OCI-M2 (cell line): Measurements from ENCODE around the gene VPS11.

Experiments used
- DNase-seq: peaks from one replicate; lab custom pipeline; 2025; ENCODE audit not compliant: unreplicated experiment; lab: John Stamatoyannopoulos, UW

VPS11 gene

DNA sequence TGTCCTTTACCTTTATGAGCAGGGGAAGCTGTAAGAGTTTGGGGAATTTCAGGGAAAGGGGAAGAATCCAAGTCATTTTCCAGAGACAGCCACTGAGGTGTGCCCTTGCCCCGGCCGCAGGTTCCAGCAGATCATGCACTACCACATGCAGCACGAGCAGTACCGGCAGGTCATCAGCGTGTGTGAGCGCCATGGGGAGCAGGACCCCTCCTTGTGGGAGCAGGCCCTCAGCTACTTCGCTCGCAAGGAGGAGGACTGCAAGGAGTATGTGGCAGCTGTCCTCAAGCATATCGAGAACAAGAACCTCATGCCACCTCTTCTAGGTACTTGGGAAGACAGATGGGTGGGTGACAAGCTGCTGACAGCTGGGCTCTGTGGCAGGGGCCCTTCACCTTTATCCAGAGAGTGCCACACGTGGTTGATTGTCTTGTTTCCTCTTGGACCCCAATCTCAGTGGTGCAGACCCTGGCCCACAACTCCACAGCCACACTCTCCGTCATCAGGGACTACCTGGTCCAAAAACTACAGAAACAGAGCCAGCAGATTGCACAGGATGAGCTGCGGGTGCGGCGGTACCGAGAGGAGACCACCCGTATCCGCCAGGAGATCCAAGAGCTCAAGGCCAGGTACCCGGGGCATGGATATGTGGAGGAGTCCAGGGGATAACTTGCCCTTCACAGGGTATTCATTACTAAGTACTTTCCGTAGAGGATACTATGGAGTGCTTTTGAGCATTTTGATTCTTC, 11.2 kb downstream of the VPS11 start:
- no peak for DNase-seq

DNA sequence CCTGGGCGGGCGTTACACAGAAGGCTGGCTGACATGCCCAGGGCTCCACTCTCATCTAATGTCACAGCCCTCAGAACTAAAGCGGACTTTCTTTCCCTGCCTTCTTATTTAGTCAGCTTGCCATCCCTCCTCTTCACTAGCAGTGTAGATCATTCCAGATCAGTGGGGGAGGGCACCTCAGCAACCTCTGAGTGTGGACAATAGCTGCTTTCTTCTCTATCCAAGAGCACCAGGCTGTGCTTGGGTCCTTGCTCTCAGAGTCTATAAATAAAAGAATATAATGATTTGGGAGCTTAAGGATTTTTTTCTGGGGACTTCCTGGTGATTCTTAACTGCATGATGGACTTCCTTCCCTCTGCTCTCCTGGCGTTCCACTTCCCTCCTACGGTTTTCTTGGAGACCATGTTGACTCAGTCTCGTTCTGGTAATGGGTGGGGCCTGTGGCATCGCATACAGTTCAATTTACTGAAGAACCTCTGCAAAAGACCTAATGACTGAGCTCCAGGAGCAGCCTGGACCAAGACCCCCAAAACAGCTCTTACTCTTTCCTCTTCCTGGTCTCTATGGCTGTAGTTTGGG, 14.2 kb downstream of the VPS11 start:
- no peak for DNase-seq

DNA sequence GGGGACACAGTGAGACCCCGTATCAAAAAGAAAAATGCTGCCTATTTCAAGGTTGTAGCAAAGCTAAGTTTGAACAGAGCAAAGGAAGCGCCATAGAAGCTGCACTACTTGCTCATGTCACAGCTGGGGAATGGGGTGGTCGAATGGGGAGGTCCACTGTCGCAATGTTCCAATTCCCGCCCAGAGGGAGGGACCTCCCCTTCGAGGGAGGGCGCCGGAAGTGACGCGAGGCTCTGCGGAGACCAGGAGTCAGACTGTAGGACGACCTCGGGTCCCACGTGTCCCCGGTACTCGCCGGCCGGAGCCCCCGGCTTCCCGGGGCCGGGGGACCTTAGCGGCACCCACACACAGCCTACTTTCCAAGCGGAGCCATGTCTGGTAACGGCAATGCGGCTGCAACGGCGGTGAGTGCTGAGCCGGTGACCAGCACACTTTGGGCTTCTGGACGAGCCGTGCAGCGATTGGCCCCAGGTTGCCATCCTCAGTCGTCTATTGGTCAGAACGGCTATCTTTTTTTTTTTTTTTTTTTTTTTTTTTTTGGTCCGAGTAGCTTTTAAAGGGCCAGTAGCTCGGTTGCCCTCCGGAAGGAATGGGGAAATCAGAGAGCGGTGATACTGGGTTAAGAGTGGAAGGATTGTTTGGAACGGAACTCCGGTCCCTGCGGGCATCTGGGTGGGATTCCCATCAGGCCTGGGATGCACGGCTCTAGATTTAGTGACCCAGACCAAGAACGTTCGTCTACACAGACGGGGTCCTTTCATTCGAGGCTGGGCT, 17.2 kb downstream of the VPS11 start, which contains the start of gene HMBS:
Gene HMBS, plus strand, starts transcription at position 219 of the 774 bp plus-strand sequence. Its CDS starts 153 bp downstream, at position 372.
- peak; percentile 93 for DNase-seq

DNA sequence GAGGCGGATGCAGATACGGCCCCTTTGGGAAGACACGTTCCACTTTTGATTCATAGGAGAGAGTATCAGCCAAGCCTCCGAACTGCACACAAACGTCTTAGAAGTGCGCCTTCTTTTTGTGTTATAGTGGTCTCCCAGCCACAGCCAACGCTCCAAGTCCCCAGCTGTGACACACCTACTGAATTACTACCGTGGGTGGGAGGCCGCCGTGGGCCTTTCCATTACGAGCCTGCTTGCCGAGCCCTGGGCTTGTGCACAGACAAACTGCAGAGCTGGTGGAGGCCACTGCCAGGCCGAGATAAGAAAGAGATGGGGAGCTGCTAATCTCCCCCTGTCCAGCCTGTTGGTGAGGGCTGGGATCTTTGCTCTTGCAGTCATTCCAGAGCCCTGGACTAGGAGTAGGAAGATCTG, 17.8 kb downstream of the VPS11 start:
- DNase-seq, result no peak

DNA sequence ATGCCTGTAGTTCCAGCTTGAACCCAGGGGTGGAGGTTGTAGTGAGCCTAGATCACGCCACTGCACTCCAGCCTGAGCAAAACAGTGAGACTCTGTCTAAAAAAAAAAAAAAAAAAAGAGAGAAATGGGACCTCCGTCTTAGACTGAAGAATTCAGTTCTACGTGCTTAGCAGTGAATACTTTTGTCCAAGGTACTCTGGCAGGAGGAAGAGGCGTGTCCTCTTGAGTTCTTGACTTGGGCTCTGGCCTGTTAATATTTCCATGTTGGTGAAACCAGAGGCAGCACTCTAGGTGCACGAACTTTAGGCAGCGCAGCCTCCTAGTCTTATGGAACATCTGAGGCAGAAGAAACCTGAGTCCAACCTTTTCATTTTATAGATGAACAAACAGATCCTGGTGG, 19.5 kb downstream of the VPS11 start:
- DNase-seq, result no peak

DNA sequence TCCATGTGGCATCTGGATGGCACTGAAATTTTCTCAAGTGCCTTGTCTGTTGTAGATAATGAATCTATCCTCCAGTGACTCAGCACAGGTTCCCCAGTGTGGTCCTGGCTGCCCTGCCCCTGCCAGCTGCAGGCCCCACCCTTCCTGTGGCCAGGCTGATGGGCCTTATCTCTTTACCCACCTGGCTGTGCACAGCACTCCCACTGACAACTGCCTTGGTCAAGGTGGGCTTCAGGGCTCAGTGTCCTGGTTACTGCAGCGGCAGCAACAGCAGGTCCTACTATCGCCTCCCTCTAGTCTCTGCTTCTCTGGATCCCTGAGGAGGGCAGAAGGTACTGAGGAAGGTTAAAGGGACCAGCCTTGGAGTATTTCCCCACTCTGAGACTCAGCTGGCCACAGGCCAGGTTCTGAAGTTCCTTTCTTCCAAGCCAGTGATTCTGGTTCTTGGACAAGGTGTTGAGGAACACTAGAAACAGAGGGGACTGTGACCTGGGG, 20.2 kb downstream of the VPS11 start:
- DNase-seq, result no peak

DNA sequence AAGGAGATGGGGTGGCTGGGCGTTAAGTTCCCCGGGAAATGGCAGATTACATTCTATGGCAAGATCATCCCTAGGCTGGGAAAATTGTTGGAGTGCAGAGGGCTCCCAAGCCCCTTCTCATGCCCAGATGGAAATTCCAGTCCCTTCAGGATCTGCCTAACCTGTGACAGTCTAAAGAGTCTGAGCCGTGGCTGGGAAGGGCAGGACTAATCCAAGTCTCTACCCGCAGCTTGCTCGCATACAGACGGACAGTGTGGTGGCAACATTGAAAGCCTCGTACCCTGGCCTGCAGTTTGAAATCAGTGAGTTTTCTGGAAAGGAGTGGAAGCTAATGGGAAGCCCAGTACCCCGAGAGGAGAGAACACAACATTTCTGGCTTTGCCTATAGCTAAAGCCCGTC, 20.8 kb downstream of the VPS11 start:
- DNase-seq, result no peak

DNA sequence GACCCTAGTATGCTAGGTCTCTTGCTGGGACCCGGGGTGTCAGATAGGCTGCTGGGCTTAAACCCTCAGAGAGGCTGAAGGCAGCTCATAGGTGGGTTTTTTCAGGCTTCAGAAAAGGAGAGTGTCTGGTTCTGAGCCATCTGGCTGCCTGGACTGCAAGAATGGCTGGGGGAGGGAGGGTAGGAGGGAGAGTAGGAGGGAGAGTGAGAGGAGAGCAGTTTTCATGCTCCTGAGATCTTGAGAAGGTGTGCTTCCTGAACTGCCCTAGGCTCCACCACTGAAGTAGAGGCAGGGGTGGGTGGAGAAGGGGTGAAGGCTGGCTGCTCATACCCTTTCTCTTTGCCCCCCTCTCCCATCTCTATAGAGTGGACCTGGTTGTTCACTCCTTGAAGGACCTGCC, 21.7 kb downstream of the VPS11 start:
- DNase-seq, result no peak

DNA sequence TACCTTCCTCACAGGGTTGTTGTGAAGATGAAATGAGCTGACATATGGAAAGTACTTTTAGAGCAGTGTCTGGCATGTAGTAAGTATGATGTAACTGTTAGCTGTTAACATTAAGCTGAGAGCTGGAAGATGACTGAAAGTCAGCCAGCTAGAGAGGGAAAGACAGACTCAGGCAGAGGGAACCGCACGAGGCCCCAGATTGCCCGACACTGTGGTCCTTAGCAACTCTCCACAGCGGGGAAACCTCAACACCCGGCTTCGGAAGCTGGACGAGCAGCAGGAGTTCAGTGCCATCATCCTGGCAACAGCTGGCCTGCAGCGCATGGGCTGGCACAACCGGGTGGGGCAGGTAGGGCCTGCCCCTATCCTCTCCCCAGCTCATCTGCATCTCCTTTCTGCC, 23.6 kb downstream of the VPS11 start:
- no peak for DNase-seq

DNA sequence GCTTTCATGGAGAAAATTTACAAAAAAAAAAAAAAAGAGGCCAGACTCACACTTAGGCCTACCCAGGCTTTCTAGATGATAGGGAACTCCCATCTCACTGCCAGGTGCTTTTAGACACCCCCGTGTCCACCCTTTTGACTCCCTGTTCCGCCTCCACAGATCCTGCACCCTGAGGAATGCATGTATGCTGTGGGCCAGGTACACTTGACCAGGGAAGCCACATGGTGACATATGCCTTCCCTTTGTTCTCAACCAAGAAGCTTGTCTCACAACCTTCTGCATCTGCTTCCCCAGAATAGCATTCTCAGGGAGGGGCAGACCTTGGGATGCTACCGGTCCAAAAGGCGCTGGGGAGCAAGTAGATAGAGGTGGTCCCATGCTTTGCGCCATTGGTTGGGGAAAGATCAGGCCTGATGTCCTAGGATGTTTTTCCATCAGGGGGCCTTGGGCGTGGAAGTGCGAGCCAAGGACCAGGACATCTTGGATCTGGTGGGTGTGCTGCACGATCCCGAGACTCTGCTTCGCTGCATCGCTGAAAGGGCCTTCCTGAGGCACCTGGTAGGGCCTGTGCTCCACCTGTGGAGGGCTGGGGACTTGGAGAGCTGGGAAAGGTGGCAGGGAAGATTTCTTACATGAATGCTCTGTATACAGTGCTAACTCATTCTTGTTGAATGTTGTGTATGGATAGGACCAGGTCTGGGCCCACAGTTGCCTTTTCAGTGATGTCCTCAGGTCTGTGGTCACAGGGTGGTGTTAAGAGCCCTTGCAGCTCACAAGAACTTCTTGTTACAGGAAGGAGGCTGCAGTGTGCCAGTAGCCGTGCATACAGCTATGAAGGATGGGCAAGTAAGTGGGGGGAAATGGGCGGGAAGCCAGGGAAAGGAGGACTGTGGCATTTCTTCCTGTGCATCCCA, 24.6 kb downstream of the VPS11 start:
- no peak for DNase-seq

DNA sequence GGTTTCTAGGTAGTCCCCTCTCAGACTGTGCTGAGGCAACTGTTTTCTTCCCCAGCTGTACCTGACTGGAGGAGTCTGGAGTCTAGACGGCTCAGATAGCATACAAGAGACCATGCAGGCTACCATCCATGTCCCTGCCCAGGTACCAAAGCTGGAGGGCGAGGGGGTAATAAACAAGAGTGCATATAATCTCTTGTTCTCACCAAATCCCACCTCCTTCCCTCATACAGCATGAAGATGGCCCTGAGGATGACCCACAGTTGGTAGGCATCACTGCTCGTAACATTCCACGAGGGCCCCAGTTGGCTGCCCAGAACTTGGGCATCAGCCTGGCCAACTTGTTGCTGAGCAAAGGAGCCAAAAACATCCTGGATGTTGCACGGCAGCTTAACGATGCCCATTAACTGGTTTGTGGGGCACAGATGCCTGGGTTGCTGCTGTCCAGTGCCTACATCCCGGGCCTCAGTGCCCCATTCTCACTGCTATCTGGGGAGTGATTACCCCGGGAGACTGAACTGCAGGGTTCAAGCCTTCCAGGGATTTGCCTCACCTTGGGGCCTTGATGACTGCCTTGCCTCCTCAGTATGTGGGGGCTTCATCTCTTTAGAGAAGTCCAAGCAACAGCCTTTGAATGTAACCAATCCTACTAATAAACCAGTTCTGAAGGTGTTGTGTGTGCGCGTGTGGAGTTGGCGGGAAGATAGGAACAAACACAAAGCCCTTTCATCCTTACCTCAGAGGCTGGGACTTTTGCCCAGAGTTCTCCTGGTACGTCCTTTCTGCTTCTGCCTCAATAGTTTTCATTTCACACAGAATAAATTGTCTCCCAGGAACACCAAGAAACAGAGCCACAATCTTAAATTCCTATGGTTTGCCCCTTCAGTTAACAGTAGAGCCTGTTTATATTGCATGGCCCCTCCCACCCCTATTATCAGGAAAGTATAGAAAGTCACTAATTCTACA, 25.5 kb downstream of the VPS11 start:
- no peak for DNase-seq

DNA sequence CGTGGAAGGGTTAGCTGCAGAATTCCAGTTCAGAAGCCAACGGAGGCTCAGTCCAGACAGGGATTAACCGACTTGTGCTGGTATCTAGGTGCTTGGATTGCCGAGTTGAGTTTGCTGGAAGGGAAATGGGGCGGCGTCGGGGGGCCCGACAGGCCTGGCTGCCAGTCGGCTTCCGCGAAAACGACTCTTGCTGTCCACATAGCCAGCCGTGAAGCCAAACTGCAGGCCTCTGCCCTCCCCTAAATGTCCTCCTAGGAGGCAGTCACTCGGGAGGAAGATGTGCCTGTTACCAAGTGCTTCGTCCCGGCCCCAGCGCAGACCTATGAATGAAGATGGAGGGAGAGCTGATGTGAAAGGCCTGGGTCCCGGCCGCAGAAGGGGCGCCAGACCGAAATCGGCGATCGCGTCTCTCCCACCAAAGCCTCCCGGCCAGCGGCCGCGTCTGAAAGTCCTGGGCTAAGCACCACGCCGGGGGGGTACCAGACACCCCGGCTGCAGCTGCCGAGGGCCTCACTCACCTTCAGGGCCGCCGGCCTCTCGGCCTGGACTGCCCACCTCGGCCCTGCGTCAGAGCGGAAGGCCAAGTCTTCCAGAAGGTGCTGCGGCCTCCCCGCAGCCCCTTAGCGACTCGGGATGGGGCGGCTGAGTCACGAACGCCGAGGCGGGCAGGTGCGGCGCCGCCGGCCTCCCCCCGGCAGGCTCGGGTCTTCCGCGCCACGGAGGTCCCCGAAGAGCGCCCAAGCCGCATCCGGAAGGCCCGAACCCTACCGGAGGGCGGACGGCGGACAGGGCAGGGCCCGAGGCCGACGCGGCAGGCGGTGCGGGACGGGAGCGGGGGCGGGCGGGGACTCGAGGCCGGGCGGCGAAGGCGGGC, 26.6 kb downstream of the VPS11 start:
- DNase-seq, result no peak

DNA sequence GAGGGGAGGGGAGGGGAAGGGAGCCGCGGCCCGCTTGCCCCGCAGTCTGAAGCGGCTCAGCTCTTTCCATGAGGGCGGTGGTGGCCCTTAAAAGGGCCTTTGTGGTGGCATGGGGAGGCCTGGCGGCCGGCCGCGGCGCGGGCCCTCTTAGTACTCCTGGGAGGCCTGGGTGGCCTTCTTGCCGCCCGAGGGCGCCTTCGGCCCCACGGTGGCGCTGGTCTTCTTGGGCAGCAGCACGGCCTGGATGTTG, 27.1 kb downstream of the VPS11 start:
- DNase-seq, result no peak

DNA sequence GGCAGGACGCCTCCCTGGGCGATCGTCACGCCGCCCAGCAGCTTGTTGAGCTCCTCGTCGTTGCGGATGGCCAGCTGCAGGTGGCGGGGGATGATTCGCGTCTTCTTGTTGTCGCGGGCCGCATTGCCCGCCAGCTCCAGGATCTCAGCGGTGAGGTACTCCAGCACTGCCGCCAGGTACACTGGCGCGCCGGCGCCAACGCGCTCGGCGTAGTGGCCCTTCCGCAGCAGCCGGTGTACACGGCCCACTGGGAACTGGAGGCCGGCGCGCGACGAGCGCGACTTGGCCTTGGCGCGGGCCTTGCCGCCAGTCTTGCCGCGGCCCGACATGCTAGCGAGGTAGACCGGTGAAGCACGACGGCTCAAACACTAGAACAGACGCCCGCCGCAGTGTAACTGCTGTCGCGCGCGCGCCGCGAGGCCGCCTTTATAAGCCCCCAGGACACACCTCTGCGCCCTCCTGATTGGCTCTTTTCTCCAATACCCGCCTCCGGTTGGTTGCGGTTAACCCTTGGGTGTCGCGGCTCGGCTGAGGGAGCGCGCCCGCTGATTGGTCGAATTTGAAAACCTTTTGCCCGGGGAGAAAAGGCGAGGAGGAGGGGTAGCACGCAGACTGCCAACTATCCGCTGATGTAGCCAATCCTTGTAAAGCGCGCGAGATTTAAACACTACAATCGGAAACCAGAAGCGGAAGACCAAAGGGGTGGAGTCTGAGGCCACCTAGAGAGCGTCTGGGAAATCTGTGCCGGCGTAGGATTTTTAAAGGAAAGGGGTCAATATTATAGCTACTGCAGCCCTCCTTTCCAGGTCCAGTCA, 27.7 kb downstream of the VPS11 start:
- peak; percentile 71 for DNase-seq

DNA sequence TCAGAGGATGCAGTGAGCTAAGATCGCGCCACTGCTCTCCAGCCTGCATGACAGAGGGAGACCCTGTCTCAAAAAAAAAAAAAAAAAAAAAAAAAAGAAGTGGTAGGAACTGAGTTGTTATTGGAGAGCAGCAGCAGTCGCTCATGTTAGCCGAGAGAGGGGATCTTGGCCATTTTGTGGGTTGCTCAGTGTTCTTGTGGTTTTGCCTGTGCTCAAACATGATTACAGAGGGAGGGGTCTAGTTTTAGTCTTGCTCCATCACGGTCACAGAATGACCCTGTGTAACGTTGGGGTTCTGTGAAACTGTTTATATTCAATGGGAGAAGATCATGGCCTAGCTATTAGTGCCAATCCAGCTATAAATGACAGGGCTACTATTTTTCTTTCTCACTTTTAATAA, 32.1 kb downstream of the VPS11 start:
- no peak for DNase-seq

DNA sequence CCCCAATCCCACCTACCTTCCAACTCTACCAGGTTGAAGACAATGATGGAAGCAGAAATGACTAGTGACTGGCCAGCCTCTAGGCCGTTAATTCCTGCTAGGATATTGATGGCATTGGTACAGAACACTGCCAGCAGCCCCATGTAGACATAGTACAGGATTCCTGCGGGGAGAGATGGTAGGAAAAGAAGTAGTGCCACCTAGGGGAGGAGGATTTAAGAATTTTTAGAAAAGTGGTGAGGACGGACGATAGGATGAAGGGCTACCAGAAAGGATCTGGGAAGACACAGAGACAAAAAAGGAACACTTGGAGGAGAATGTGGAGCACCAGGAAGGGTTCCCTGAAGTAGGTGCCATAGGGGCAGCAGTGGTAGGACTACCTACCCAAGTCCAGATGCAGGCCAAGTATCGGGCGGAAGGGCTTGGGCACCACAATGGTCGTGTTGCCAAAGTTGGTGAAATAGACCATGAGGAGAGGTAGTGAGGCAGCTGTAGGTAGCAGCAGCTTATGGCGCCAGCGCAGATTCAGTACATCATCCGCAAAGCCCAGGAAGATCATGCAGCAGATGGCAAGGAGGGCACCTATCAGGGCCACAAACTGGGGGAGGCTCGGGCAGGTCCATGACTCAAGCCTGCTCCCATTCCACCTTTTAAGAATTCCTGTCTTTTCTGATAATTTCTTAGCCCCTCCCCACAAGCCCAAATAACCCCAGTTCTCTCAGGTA, 32.8 kb downstream of the VPS11 start:
- no peak for DNase-seq

DNA sequence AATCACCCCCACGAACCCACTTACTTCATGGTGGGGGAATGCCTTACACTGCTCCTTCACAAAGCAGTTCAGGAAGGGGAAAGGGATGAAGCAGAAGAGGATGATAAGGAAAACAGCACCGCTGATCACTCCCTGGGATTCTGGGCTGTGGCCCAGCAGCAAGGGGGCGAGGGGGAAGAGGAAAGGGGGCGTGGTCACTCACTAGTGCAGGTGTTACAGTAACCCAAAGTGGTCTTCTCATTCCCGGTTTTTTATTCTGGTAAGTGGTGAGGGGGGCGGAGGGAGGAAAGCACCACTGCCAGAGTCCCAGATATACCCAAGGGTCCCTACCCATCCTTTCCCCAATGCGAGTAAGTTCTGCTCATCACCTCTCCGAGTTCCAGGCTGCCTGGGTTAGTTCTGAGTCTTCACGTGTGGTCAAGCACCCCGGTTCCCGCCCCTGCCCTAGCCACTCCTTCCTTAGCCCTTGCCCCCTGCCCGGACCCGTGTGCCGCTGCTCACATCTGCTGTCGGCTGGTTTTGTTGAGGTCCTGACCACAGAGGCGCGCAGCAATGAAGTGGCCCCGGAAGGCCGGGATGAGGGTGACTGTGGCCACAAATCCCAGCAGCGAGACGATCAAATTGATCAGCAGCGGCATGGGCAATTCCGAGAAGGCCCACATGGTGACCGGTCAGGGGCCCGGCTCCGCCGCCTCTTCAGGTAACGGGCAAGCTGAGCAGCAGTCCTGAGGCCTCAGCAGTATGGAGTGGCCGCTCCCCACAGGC, 33.6 kb downstream of the VPS11 start:
- no peak for DNase-seq
